Coronary artery (tissue), 2 donors: ENCODE measurements around the gene B3GLCT.

Experiments
- DNase-seq: peaks from one replicate; pipeline ENCODE4 v3.0.0-alpha.2; 2017; ENCODE audit warnings: low spot score
- H3K27ac ChIP-seq, 2 donors: fragments of 200-600 bp; sonication (generic); one replicate each; pipeline ENCODE4 v1.5.1; 2016 to 2019
- H3K4me3 ChIP-seq: fragments of 200-600 bp; sonication (generic); 2 replicates; pipeline ENCODE4 v1.5.1; 2016; ENCODE audit warnings: mild to moderate bottlenecking, moderate library complexity
- TF ChIP-seq, protein P1 (sequence below): fragments of 200-600 bp; sonication (generic); IDR thresholded peaks from one replicate; pipeline ENCODE4 v1.5.1; 2019; ENCODE audit warnings: antibody characterized with exemption

B3GLCT gene

DNA sequence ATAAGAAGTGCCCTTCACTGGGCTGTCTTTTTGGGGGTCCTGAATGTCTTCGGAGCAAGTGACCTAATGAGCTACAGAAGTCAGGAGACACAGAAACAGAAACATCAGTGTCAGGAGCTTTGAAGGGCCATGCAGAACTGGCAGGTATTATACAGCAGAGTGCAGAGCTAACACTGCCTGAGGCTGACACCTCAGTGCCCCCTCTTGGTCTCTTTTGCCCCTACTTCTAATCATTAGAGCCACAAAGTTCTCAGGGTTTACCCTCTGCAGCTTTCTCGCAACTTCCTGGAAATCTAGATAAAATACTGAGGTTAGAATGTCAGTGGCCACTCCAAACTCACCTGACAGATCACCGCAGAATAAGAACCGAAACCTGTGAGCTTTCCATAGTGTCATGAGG lies 172.7 kb downstream of the B3GLCT start:
- no peak for DNase-seq
- TF ChIP-seq, protein P1, sequence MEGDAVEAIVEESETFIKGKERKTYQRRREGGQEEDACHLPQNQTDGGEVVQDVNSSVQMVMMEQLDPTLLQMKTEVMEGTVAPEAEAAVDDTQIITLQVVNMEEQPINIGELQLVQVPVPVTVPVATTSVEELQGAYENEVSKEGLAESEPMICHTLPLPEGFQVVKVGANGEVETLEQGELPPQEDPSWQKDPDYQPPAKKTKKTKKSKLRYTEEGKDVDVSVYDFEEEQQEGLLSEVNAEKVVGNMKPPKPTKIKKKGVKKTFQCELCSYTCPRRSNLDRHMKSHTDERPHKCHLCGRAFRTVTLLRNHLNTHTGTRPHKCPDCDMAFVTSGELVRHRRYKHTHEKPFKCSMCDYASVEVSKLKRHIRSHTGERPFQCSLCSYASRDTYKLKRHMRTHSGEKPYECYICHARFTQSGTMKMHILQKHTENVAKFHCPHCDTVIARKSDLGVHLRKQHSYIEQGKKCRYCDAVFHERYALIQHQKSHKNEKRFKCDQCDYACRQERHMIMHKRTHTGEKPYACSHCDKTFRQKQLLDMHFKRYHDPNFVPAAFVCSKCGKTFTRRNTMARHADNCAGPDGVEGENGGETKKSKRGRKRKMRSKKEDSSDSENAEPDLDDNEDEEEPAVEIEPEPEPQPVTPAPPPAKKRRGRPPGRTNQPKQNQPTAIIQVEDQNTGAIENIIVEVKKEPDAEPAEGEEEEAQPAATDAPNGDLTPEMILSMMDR, result no peak
- Histone ChIP-seq H3K4me3 (no peak overlapping the region), H3K27ac (no peak overlapping the region)

DNA sequence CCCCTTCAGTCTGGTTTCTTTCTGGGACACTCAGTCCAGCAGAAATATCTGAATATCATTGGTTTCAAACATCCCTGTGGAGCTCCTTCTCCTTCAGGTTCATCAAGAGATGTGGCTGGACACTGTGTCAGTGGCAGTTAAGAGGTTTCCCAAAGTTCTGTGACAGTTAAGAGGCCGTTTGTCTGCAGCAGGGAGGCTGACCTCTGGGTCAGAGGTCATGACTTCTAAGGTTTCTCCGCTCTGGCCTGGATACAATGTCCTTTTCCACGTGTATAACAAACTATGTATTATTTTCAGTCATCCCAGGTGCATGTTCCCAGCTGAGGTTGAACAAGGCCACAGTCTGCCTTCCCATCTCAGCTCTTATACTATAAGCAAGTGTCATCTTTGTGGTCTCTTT lies 174.9 kb downstream of the B3GLCT start:
- DNase-seq, result no peak
- H3K27ac ChIP-seq, result no peak overlapping the region
- H3K4me3 ChIP-seq, result no peak overlapping the region
- TF ChIP-seq, protein P1, result no peak

DNA sequence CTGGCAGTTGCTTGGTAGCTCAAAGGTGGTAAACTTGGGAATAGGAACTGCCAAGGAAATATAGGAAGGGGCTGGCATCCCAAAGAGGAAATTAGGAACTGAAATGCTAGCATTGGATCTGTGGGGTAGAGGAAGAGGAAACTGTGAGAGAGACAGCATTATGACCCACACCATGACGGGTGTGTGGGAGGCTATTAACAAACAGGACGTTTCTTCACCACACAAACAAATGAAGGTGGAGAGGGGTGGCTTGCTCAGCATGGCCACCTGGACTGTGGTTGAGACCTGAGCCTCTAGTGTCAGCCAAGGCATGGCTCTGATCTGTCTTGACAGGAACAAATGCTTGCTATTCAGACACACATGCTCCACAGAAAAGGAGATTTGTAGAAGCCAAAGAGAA lies 178.2 kb downstream of the B3GLCT start:
- TF ChIP-seq, protein P1, result no peak

DNA sequence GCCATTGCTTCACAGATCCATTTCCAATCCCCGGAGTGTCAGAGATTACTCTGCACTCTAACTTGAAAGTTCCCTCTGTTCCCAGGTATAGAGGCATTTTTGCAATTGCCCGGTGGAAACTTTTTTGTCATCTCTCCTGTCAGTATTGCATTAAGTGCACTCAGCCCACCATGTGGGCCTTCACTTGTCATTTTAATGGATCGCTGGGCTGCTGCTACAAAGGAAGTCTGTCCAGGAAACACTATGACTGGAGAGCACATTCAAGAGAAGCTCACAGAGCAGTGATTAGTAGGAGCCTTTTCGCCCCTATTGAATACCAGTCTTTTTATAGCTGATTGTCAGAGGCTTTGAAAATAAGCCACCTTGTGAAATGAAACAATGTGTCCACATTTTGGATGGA lies 180.9 kb downstream of the B3GLCT start:
- Histone ChIP-seq H3K4me3 (no peak overlapping the region), H3K27ac (no peak overlapping the region)
- TF ChIP-seq, protein P1, result no peak
- DNase-seq, result no peak

More for the DNA sequence above, 178.2 kb downstream of the B3GLCT start:
- H3K4me3 ChIP-seq, result no peak overlapping the region
- no peak for DNase-seq
- no peak overlapping the region for H3K27ac ChIP-seq
